Measurements from ENCODE around the gene HDGFL1.

- TF ChIP-seq, protein P1, sequence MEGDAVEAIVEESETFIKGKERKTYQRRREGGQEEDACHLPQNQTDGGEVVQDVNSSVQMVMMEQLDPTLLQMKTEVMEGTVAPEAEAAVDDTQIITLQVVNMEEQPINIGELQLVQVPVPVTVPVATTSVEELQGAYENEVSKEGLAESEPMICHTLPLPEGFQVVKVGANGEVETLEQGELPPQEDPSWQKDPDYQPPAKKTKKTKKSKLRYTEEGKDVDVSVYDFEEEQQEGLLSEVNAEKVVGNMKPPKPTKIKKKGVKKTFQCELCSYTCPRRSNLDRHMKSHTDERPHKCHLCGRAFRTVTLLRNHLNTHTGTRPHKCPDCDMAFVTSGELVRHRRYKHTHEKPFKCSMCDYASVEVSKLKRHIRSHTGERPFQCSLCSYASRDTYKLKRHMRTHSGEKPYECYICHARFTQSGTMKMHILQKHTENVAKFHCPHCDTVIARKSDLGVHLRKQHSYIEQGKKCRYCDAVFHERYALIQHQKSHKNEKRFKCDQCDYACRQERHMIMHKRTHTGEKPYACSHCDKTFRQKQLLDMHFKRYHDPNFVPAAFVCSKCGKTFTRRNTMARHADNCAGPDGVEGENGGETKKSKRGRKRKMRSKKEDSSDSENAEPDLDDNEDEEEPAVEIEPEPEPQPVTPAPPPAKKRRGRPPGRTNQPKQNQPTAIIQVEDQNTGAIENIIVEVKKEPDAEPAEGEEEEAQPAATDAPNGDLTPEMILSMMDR (IDR thresholded peaks at IDR 0.05): no peak
- no peak for TF ChIP-seq EZH2 (IDR thresholded peaks at IDR 0.05)
- TF ChIP-seq EZH2phosphoT487 (IDR thresholded peaks at IDR 0.05): no peak
Measured at GRCh38 chr6:22601984-22602383, 32.6 kb downstream of the HDGFL1 start.

All from neural progenitor cell (in vitro differentiated cells).